Activated naive CD8-positive, alpha-beta T cell treated with anti-CD3 and anti-CD28 coated beads, Interleukin-2, amount 50 U/mL, for 24 hours (primary cell): Measurements from ENCODE around the gene PTPRN2.
A peak's percentile ranks its signal among the peaks of the same experiment; 100 is the strongest.
"Not testable (repeated sequence)": the region's sequence is repeated elsewhere in the genome, so short reads cannot be mapped to it uniquely, and the experiment has no call there.

Experiments
- ATAC-seq: fragments of 150-1000 bp; cut with Tn5 transposase; one replicate; pipeline ENCODE4 v1.10.0; 2021
- DNase-seq: peaks from one replicate; pipeline ENCODE4 v3.0.0; 2021
- H3K27ac Mint-ChIP-seq: one replicate; pipeline ENCODE4 v1.8.0; 2021; ENCODE audit warnings: mild to moderate bottlenecking, mixed read lengths
- H3K27me3 Mint-ChIP-seq: one replicate; pipeline ENCODE4 v1.8.0; 2021; ENCODE audit warnings: mixed read lengths
- H3K36me3 Mint-ChIP-seq: one replicate; pipeline ENCODE4 v1.8.0; 2021; ENCODE audit warnings: low read depth, mixed read lengths
- H3K4me1 Mint-ChIP-seq: one replicate; pipeline ENCODE4 v1.8.0; 2021; ENCODE audit warnings: mixed read lengths
- H3K4me3 Mint-ChIP-seq: one replicate; pipeline ENCODE4 v1.8.0; 2021; ENCODE audit warnings: mild to moderate bottlenecking, moderate library complexity, mixed read lengths
- H3K9me3 Mint-ChIP-seq: one replicate; pipeline ENCODE4 v1.8.0; 2021; ENCODE audit warnings: mixed read lengths

Gene PTPRN2

GRCh38 chr7:157496416-157497275, 1091.0 kb downstream of the PTPRN2 start:
- H3K9me3 Mint-ChIP-seq, result peaks cover 5% of the 10 kb centered on the region
- H3K27me3 Mint-ChIP-seq, result peaks cover 18% of the 10 kb centered on the region
- H3K27ac Mint-ChIP-seq, result no peak overlapping the region
- peaks cover 6% of the 10 kb centered on the region for H3K36me3 Mint-ChIP-seq
- no peak overlapping the region for H3K4me3 Mint-ChIP-seq
- H3K4me1 Mint-ChIP-seq, result peaks cover 47% of the 10 kb centered on the region
- DNase-seq (no peak), ATAC-seq (no peak)

GRCh38 chr7:157495594-157495993, 1092.0 kb downstream of the PTPRN2 start:
- Mint-ChIP-seq H3K9me3 (peaks cover 12% of the 10 kb centered on the region), H3K36me3 (peaks cover 11% of the 10 kb centered on the region), H3K27me3 (peaks cover 19% of the 10 kb centered on the region), H3K4me3 (no peak overlapping the region), H3K4me1 (peaks cover 52% of the 10 kb centered on the region), H3K27ac (peak overlapping the region; percentile 53)
- DNase-seq (peak; percentile 43), ATAC-seq (peak; percentile 26)

GRCh38 chr7:157495177-157495553, 1092.5 kb downstream of the PTPRN2 start:
- DNase-seq, result no peak
- H3K9me3 Mint-ChIP-seq, result peaks cover 15% of the 10 kb centered on the region
- no peak overlapping the region for H3K4me3 Mint-ChIP-seq
- H3K4me1 Mint-ChIP-seq, result peaks cover 56% of the 10 kb centered on the region
- H3K36me3 Mint-ChIP-seq, result peaks cover 13% of the 10 kb centered on the region
- peaks cover 19% of the 10 kb centered on the region for H3K27me3 Mint-ChIP-seq
- peak overlapping the region; percentile 53 for H3K27ac Mint-ChIP-seq
- ATAC-seq, result peak; percentile 57

GRCh38 chr7:157494506-157495176, 1093.0 kb downstream of the PTPRN2 start:
- Mint-ChIP-seq H3K9me3 (peaks cover 15% of the 10 kb centered on the region), H3K27ac (peak overlapping the region; percentile 53)
- DNase-seq, result no peak

GRCh38 chr7:157493776-157494175, 1093.8 kb downstream of the PTPRN2 start:
- Mint-ChIP-seq H3K36me3 (peaks cover 13% of the 10 kb centered on the region), H3K27me3 (peaks cover 19% of the 10 kb centered on the region), H3K4me1 (peaks cover 59% of the 10 kb centered on the region), H3K27ac (no peak overlapping the region), H3K4me3 (no peak overlapping the region), H3K9me3 (peaks cover 15% of the 10 kb centered on the region)
- no peak for DNase-seq
- no peak for ATAC-seq

More at GRCh38 chr7:157494506-157495176, 1093.0 kb downstream of the PTPRN2 start:
- Mint-ChIP-seq H3K4me3 (no peak overlapping the region), H3K4me1 (peaks cover 60% of the 10 kb centered on the region), H3K36me3 (peaks cover 13% of the 10 kb centered on the region), H3K27me3 (peaks cover 19% of the 10 kb centered on the region)
- ATAC-seq, result peak; percentile 25

GRCh38 chr7:157493017-157493416, 1094.6 kb downstream of the PTPRN2 start:
- peaks cover 19% of the 10 kb centered on the region for H3K27me3 Mint-ChIP-seq
- H3K27ac Mint-ChIP-seq, result no peak overlapping the region
- H3K36me3 Mint-ChIP-seq, result peaks cover 13% of the 10 kb centered on the region
- no peak overlapping the region for H3K4me3 Mint-ChIP-seq
- DNase-seq (no peak), ATAC-seq (no peak)
- H3K4me1 Mint-ChIP-seq, result peaks cover 58% of the 10 kb centered on the region
- peaks cover 15% of the 10 kb centered on the region for H3K9me3 Mint-ChIP-seq

GRCh38 chr7:157490465-157490912, 1097.1 kb downstream of the PTPRN2 start:
- H3K36me3 Mint-ChIP-seq, result peaks cover 13% of the 10 kb centered on the region
- ATAC-seq, result peak; percentile 82
- peaks cover 15% of the 10 kb centered on the region for H3K9me3 Mint-ChIP-seq
- H3K27ac Mint-ChIP-seq, result peak overlapping the region; percentile 90
- peak overlapping the region; percentile 63 for H3K4me3 Mint-ChIP-seq
- no peak for DNase-seq
- peaks cover 48% of the 10 kb centered on the region for H3K4me1 Mint-ChIP-seq
- peaks cover 21% of the 10 kb centered on the region for H3K27me3 Mint-ChIP-seq

GRCh38 chr7:157489870-157490269, 1097.8 kb downstream of the PTPRN2 start:
- not testable (repeated sequence) for DNase-seq, ATAC-seq, H3K4me3 Mint-ChIP-seq, H3K27ac Mint-ChIP-seq
- Mint-ChIP-seq H3K27me3 (peaks cover 22% of the 10 kb centered on the region), H3K36me3 (peaks cover 10% of the 10 kb centered on the region), H3K4me1 (peaks cover 42% of the 10 kb centered on the region), H3K9me3 (peaks cover 15% of the 10 kb centered on the region)
